Kidney (tissue), 14 donors: ENCODE results near the gene ZBTB42. TPM values are rescaled to one million over a fixed set of nuclear protein-coding genes. Genes with fewer than 3 reads are reported as not detected.
A peak's percentile ranks its signal among the peaks of the same experiment; 100 is the strongest.

ENCODE experiments used
- DNase-seq, 5 donors: peaks; one replicate each; pipeline ENCODE4 v3.0.0-alpha.2; 2013 to 2020
- FAIRE-seq: peaks from 2 replicates; lab custom pipeline; 2012; peaks lifted over from hg19 to GRCh38; lab: Jason Lieb, UNC
- H3K27ac ChIP-seq, 2 donors: one replicate each; pipeline ENCODE4 v1.7.0; 2013; ENCODE audit warnings: low read depth in 2 of 2, low read length in 2 of 2, inconsistent platforms in 1 of 2
- H3K27me3 ChIP-seq: one replicate; pipeline ENCODE4 v1.7.1; 2013; ENCODE audit warnings: low read length, inconsistent platforms; ENCODE audit not compliant: control insufficient read depth, insufficient read depth
- H3K36me3 ChIP-seq, 3 donors: one replicate each; pipeline versions ENCODE4 v1.7.0 to v1.7.1; 2013; ENCODE audit warnings: low read length in 3 of 3, control low read depth in 1 of 3, inconsistent platforms in 1 of 3; ENCODE audit not compliant: insufficient read depth in 3 of 3, control insufficient read depth in 2 of 3
- H3K4me1 ChIP-seq, 3 donors: one replicate each; pipeline versions ENCODE4 v1.7.0 to v1.7.1; 2013; ENCODE audit warnings: low read length in 3 of 3, inconsistent platforms in 1 of 3, low read depth in 1 of 3; ENCODE audit not compliant: control insufficient read depth in 2 of 3, insufficient read depth in 2 of 3
- H3K4me3 ChIP-seq, 3 donors: one replicate each; pipeline versions ENCODE4 v1.7.0 to v1.8.1; 2013; ENCODE audit warnings: low read length in 3 of 3, control low read depth in 1 of 3, inconsistent platforms in 1 of 3
- H3K9ac ChIP-seq, 3 donors: one replicate each; pipeline versions ENCODE4 v1.7.0 to v1.7.1; 2013; ENCODE audit warnings: low read length in 3 of 3, control low read depth in 1 of 3, inconsistent platforms in 1 of 3
- H3K9me3 ChIP-seq, 3 donors: one replicate each; pipeline versions ENCODE4 v1.7.0 to v1.7.1; 2013; ENCODE audit warnings: low read length in 3 of 3, control low read depth in 1 of 3, inconsistent platforms in 1 of 3; ENCODE audit not compliant: control insufficient read depth in 2 of 3, insufficient read depth in 1 of 3
- CTCF ChIP-seq: IDR thresholded peaks from 3 replicates; pipeline ENCODE4 v1.5.1; 2012; ENCODE audit warnings: mild to moderate bottlenecking, moderate library complexity, borderline replicate concordance; ENCODE audit not compliant: insufficient read depth; ENCODE audit errors: extremely low read depth
- intact Hi-C: fragments of 100-400 bp; cut with DNase I; formaldehyde crosslinking; loops from one replicate; pipeline ENCODE4 v1.11.1; 2022
- polyA plus RNA-seq: library from polyadenylated mRNA; stranded (reverse); fragments of 350-450 nt; fragmentation: Illumina TruSeq; extraction: RNeasy Lipid Tissue Mini Kit (QIAGEN cat#74804); gene quantifications from one replicate; pipeline ENCODE4 v1.2.3, GENCODE V29; 2014; ENCODE audit warnings: low read depth, low replicate concordance; ENCODE audit not compliant: insufficient read depth
- total RNA-seq: library from RNA; stranded (reverse); fragmentation: NEBNext Ultra II Directional; extraction: Animal tissue kit (Norgen Biotek cat#: 25700); gene quantifications from one replicate; pipeline ENCODE4 v1.2.1, GENCODE V29; 2021
- donor health status: control.
- donor health status: control.
- donor health status: control.
- donor health status: control.
- donor health status: control.
- donor health status: DM: yes; HTN: yes; CAD: no.
- donor health status: Normal renal cell carcinoma (clear cell type).

The ZBTB42 gene
- total and polyA plus RNA-seq, 2 donors from 2014 or later: 3.9 to 10.0 TPM

- H3K36me3 ChIP-seq: no peaks in the 10 kb centered on the region
- no peak overlapping the region for H3K27ac ChIP-seq
- FAIRE-seq: no peak
- peaks cover 0 to 7% (median 0%) of the 10 kb centered on the region in 3 donors for H3K4me1 ChIP-seq
- no peak overlapping the region for H3K9ac ChIP-seq
- no peak overlapping the region for H3K4me3 ChIP-seq
- peaks cover 0 to 3% (median 0%) of the 10 kb centered on the region in 3 donors for H3K9me3 ChIP-seq
- intact Hi-C loops: loop anchor here (5.0 kb wide), 1 partner anchor 52 kb away; no protein-coding TSS in a partner anchor
- no peak for TF ChIP-seq CTCF
- no peaks in the 10 kb centered on the region for H3K27me3 ChIP-seq
- no peak for DNase-seq
These were observed 30.8 kb upstream of the ZBTB42 start for GRCh38 chr14:104770072-104770579.

GRCh38 chr14:104770851-104771272, 30.0 kb upstream of the ZBTB42 start:
- peak; percentile 24 for TF ChIP-seq CTCF
- H3K27ac ChIP-seq: no peak overlapping the region
- DNase-seq: no peak
- intact Hi-C loops: loop anchor here (5.0 kb wide), 1 partner anchor 51 kb away; no protein-coding TSS in a partner anchor
- H3K27me3 ChIP-seq: no peaks in the 10 kb centered on the region
- H3K9ac ChIP-seq: no peak overlapping the region
- H3K36me3 ChIP-seq: no peaks in the 10 kb centered on the region
- H3K9me3 ChIP-seq: peaks cover 0 to 3% (median 0%) of the 10 kb centered on the region in 3 donors
- H3K4me1 ChIP-seq: peaks cover 0 to 7% (median 0%) of the 10 kb centered on the region in 3 donors
- no peak for FAIRE-seq
- no peak overlapping the region for H3K4me3 ChIP-seq

GRCh38 chr14:104771374-104771773, 29.5 kb upstream of the ZBTB42 start:
- intact Hi-C loops: loop anchor here (5.0 kb wide), 1 partner anchor 51 kb away; no protein-coding TSS in a partner anchor
- no peaks in the 10 kb centered on the region for H3K27me3 ChIP-seq
- H3K36me3 ChIP-seq: no peaks in the 10 kb centered on the region
- no peak for TF ChIP-seq CTCF
- no peak overlapping the region for H3K4me3 ChIP-seq
- H3K27ac ChIP-seq: no peak overlapping the region
- H3K4me1 ChIP-seq: peaks cover 0 to 7% (median 0%) of the 10 kb centered on the region in 3 donors
- H3K9ac ChIP-seq: no peak overlapping the region
- peaks cover 0 to 2% (median 0%) of the 10 kb centered on the region in 3 donors for H3K9me3 ChIP-seq
- FAIRE-seq (no peak), DNase-seq (no peak)
